ENCODE results near the gene ATP6V1E1. TPM values are rescaled to one million over a fixed set of nuclear protein-coding genes. Genes with fewer than 3 reads are reported as not detected.

Gene ATP6V1E1
- total RNA-seq (2021) = 81.1 to 88.1 TPM (median 82.3 TPM) in 3 replicates
- Bru-seq, nascent RNA = percentile 75 among the genes with signal in this experiment
- long read RNA-seq, experiment 1, transcript ATP6V1E1-201 (9 exons, 1,402 nt) = major isoform, 87 of 98 reads
- long read RNA-seq, experiment 1, partial matches to known transcripts = 4 of 98 reads
- long read RNA-seq, experiment 1, other reads (novel, unspliced or antisense) = 6 of 98 reads
- long read RNA-seq, experiment 2, transcript ATP6V1E1-201 (9 exons, 1,402 nt) = major isoform, 53 of 83 reads
- long read RNA-seq, experiment 2, partial matches to known transcripts = 9 of 83 reads
- long read RNA-seq, experiment 2, other reads (novel, unspliced or antisense) = 17 of 83 reads
- long read RNA-seq, experiment 3, transcript ATP6V1E1-201 (9 exons, 1,402 nt) = major isoform, 203 of 221 reads
- long read RNA-seq, experiment 3, partial matches to known transcripts = 8 of 221 reads
- long read RNA-seq, experiment 3, other reads (novel, unspliced or antisense) = 5 of 221 reads

DNA sequence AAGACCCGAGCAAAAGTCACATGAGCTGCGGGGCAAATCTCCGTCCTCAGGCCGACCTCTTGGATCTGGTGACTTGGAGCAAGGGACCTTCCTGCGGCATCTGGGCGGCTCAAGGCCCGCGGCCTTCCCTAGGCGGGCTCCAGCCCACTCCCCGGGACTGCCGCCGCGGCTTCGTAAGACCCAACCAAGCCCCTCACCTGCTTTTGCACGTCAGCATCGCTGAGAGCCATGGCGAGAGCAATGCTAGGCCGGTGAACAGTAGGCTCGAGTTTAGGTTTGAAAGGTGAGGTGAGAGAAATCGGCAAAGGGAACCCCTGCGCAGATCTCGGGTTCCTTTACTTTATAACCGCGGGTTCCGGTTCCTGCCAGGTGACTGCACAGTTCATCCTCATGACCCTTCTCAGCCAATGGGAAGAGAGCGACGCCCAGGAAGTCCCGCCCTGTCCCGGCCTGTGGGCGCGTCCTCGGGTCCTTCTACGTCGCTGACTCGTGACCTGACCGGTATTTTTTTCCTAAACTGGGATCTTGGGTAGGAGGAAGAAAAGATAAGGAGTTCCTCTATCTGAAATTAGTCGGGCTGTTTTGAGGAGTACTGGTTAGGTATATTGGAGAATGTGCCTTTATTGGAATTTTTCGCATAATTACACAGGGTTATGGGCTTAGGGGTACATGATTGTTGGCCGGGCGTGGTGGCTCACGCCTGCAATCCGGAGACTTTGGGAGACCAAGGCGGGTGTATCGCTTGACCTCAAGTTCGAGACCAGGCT lies at the start of gene ATP6V1E1:
Gene ATP6V1E1, minus strand, starts transcription at position 344 of the 767 bp plus-strand sequence. Its CDS starts 114 bp downstream, at position 230.
- Mint-ChIP-seq H3K4me3 (peak within 1 kb of the TSS; percentile 97), H3K4me1 (no peaks in the 10 kb centered on the region), H3K27ac (peak within 1 kb of the TSS; percentile 100), H3K9me3 (no peaks in the 10 kb centered on the region), H3K27me3 (ENCODE audit: low read depth) (no peaks in the 10 kb centered on the region), H3K36me3 (no peaks in the 10 kb centered on the region)
- POLR2A ChIA-PET = no interaction called here
- peak; percentile 96 for DNase-seq (ENCODE audit: low spot score)
- CTCF ChIA-PET = interaction anchor here (0.6 kb wide), 1 partner anchor 98 kb away, joined by 3 read pairs; no protein-coding TSS in a partner anchor
- peak; percentile 100 for ATAC-seq
- TF ChIP-seq KAT7 (CRISPR knock-in tag; IDR thresholded peaks at IDR 0.05; ENCODE audit: borderline replicate concordance) = no peak
- TF ChIP-seq USF1 (CRISPR knock-in tag; IDR thresholded peaks at IDR 0.05) = peak; percentile 96
- TF ChIP-seq NFYB (CRISPR knock-in tag; conservative IDR thresholded peaks at IDR 0.05; ENCODE audit: low read depth) = peak; percentile 78
- TF ChIP-seq ARID4B (CRISPR knock-in tag; IDR thresholded peaks at IDR 0.05; ENCODE audit: borderline replicate concordance) = no peak
- TF ChIP-seq, protein P1, sequence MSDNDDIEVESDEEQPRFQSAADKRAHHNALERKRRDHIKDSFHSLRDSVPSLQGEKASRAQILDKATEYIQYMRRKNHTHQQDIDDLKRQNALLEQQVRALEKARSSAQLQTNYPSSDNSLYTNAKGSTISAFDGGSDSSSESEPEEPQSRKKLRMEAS (CRISPR knock-in tag; IDR thresholded peaks at IDR 0.05) = 0 out of 2 replicates have a peak, but pooled peaks have one; percentile 24
- no peak for TF ChIP-seq ZNF232 (CRISPR knock-in tag; IDR thresholded peaks at IDR 0.05)
- TF ChIP-seq, protein P2, sequence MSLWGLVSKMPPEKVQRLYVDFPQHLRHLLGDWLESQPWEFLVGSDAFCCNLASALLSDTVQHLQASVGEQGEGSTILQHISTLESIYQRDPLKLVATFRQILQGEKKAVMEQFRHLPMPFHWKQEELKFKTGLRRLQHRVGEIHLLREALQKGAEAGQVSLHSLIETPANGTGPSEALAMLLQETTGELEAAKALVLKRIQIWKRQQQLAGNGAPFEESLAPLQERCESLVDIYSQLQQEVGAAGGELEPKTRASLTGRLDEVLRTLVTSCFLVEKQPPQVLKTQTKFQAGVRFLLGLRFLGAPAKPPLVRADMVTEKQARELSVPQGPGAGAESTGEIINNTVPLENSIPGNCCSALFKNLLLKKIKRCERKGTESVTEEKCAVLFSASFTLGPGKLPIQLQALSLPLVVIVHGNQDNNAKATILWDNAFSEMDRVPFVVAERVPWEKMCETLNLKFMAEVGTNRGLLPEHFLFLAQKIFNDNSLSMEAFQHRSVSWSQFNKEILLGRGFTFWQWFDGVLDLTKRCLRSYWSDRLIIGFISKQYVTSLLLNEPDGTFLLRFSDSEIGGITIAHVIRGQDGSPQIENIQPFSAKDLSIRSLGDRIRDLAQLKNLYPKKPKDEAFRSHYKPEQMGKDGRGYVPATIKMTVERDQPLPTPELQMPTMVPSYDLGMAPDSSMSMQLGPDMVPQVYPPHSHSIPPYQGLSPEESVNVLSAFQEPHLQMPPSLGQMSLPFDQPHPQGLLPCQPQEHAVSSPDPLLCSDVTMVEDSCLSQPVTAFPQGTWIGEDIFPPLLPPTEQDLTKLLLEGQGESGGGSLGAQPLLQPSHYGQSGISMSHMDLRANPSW (CRISPR knock-in tag; conservative IDR thresholded peaks at IDR 0.05; ENCODE audit: low read depth) = no peak
- no peak for TF ChIP-seq NR3C1 (CRISPR knock-in tag; conservative IDR thresholded peaks at IDR 0.05; ENCODE audit: low read depth)
- TF ChIP-seq USF2 (CRISPR knock-in tag; IDR thresholded peaks at IDR 0.05) = peak; percentile 97
- TF ChIP-seq, protein P3, sequence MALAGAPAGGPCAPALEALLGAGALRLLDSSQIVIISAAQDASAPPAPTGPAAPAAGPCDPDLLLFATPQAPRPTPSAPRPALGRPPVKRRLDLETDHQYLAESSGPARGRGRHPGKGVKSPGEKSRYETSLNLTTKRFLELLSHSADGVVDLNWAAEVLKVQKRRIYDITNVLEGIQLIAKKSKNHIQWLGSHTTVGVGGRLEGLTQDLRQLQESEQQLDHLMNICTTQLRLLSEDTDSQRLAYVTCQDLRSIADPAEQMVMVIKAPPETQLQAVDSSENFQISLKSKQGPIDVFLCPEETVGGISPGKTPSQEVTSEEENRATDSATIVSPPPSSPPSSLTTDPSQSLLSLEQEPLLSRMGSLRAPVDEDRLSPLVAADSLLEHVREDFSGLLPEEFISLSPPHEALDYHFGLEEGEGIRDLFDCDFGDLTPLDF (CRISPR knock-in tag; IDR thresholded peaks at IDR 0.05) = no peak
- TF ChIP-seq ZNF263 (CRISPR knock-in tag; IDR thresholded peaks at IDR 0.05; ENCODE audit: low read depth) = no peak
- no peak for TF ChIP-seq ZNF121 (CRISPR knock-in tag; IDR thresholded peaks at IDR 0.05)
- TF ChIP-seq, protein P4, sequence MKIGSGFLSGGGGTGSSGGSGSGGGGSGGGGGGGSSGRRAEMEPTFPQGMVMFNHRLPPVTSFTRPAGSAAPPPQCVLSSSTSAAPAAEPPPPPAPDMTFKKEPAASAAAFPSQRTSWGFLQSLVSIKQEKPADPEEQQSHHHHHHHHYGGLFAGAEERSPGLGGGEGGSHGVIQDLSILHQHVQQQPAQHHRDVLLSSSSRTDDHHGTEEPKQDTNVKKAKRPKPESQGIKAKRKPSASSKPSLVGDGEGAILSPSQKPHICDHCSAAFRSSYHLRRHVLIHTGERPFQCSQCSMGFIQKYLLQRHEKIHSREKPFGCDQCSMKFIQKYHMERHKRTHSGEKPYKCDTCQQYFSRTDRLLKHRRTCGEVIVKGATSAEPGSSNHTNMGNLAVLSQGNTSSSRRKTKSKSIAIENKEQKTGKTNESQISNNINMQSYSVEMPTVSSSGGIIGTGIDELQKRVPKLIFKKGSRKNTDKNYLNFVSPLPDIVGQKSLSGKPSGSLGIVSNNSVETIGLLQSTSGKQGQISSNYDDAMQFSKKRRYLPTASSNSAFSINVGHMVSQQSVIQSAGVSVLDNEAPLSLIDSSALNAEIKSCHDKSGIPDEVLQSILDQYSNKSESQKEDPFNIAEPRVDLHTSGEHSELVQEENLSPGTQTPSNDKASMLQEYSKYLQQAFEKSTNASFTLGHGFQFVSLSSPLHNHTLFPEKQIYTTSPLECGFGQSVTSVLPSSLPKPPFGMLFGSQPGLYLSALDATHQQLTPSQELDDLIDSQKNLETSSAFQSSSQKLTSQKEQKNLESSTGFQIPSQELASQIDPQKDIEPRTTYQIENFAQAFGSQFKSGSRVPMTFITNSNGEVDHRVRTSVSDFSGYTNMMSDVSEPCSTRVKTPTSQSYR (CRISPR knock-in tag; IDR thresholded peaks at IDR 0.05) = no peak
- TF ChIP-seq, protein P5, sequence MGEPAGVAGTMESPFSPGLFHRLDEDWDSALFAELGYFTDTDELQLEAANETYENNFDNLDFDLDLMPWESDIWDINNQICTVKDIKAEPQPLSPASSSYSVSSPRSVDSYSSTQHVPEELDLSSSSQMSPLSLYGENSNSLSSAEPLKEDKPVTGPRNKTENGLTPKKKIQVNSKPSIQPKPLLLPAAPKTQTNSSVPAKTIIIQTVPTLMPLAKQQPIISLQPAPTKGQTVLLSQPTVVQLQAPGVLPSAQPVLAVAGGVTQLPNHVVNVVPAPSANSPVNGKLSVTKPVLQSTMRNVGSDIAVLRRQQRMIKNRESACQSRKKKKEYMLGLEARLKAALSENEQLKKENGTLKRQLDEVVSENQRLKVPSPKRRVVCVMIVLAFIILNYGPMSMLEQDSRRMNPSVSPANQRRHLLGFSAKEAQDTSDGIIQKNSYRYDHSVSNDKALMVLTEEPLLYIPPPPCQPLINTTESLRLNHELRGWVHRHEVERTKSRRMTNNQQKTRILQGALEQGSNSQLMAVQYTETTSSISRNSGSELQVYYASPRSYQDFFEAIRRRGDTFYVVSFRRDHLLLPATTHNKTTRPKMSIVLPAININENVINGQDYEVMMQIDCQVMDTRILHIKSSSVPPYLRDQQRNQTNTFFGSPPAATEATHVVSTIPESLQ (CRISPR knock-in tag; IDR thresholded peaks at IDR 0.05) = no peak
- TF ChIP-seq RELA (CRISPR knock-in tag; IDR thresholded peaks at IDR 0.05; ENCODE audit: borderline replicate concordance) = no peak
- peak; percentile 71 for TF ChIP-seq FOXK1 (CRISPR knock-in tag; IDR thresholded peaks at IDR 0.05)
- TF ChIP-seq GRHL2 (CRISPR knock-in tag; IDR thresholded peaks at IDR 0.05; ENCODE audit: insufficient replicate concordance, severe bottlenecking) = no peak
- TF ChIP-seq FOXP1 (CRISPR knock-in tag; IDR thresholded peaks at IDR 0.05; ENCODE audit: borderline replicate concordance) = peak; percentile 60; the same call in 1 of the 2 replicates
